RWPE2 (cell line): ENCODE results near the gene NRG3.

Experiments
- ATAC-seq: fragments of 200-7000 bp; cut with Tn5 transposase; 3 replicates; pipeline ENCODE4 v1.9.1; 2021; ENCODE audit warnings: low read depth
- DNase-seq: peaks from one replicate; pipeline ENCODE4 v3.0.0-alpha.2; 2020; ENCODE audit warnings: low spot score
- H3K27ac ChIP-seq: fragments of 450-650 bp; 2 replicates; pipeline ENCODE4 v1.5.1; 2017; ENCODE audit warnings: mild to moderate bottlenecking; ENCODE audit not compliant: poor library complexity, severe bottlenecking
- H3K27me3 ChIP-seq: fragments of 250-450 bp; sonication (Bioruptor Pico); 2 replicates; pipeline ENCODE4 v1.5.1; 2021; ENCODE audit warnings: mild to moderate bottlenecking, moderate library complexity; ENCODE audit not compliant: insufficient read depth, poor library complexity, severe bottlenecking
- H3K36me3 ChIP-seq: fragments of 250-450 bp; sonication (Bioruptor Pico); 2 replicates; pipeline ENCODE4 v1.5.1; 2020; ENCODE audit warnings: low read depth, mild to moderate bottlenecking, moderate library complexity
- H3K4me1 ChIP-seq: fragments of 250-450 bp; sonication (Bioruptor Pico); 2 replicates; pipeline ENCODE4 v1.5.1; 2021; ENCODE audit warnings: mild to moderate bottlenecking, moderate library complexity; ENCODE audit not compliant: insufficient read depth, poor library complexity, severe bottlenecking
- H3K4me3 ChIP-seq: fragments of 250-450 bp; sonication (Bioruptor Pico); 2 replicates; pipeline ENCODE4 v1.5.1; 2021; ENCODE audit warnings: mild to moderate bottlenecking, moderate library complexity; ENCODE audit not compliant: severe bottlenecking
- H3K9me3 ChIP-seq: fragments of 250-450 bp; sonication (Bioruptor Pico); 2 replicates; pipeline ENCODE4 v1.5.1; 2021; ENCODE audit warnings: mild to moderate bottlenecking, moderate library complexity; ENCODE audit not compliant: severe bottlenecking
- CTCF ChIP-seq: fragments of 450-650 bp; IDR thresholded peaks from one replicate; pipeline ENCODE4 v1.5.1; 2017; ENCODE audit warnings: mild to moderate bottlenecking, moderate library complexity; ENCODE audit not compliant: poor library complexity, severe bottlenecking

The NRG3 gene

GRCh38 chr10:82394987-82395386, 520.0 kb downstream of the NRG3 start:
- ATAC-seq: no peak
- H3K4me1 ChIP-seq: no peaks in the 10 kb centered on the region
- no peak for DNase-seq

GRCh38 chr10:82396886-82397285, 521.9 kb downstream of the NRG3 start:
- Histone ChIP-seq H3K4me3 (no peak overlapping the region), H3K27me3 (no peaks in the 10 kb centered on the region), H3K9me3 (no peaks in the 10 kb centered on the region), H3K4me1 (no peaks in the 10 kb centered on the region), H3K27ac (no peak overlapping the region), H3K36me3 (no peaks in the 10 kb centered on the region)
- TF ChIP-seq CTCF: no peak
- ATAC-seq (no peak), DNase-seq (no peak)

More at GRCh38 chr10:82394987-82395386, 520.0 kb downstream of the NRG3 start:
- no peak for TF ChIP-seq CTCF
- Histone ChIP-seq H3K27ac (no peak overlapping the region), H3K27me3 (no peaks in the 10 kb centered on the region), H3K4me3 (no peak overlapping the region), H3K36me3 (no peaks in the 10 kb centered on the region), H3K9me3 (no peaks in the 10 kb centered on the region)

GRCh38 chr10:82397854-82398253, 522.9 kb downstream of the NRG3 start:
- TF ChIP-seq CTCF: no peak
- no peaks in the 10 kb centered on the region for H3K4me1 ChIP-seq
- no peaks in the 10 kb centered on the region for H3K36me3 ChIP-seq
- H3K9me3 ChIP-seq: no peaks in the 10 kb centered on the region
- no peak overlapping the region for H3K4me3 ChIP-seq
- H3K27me3 ChIP-seq: no peaks in the 10 kb centered on the region
- H3K27ac ChIP-seq: no peak overlapping the region
- ATAC-seq (no peak), DNase-seq (no peak)

GRCh38 chr10:82399850-82400249, 524.9 kb downstream of the NRG3 start:
- no peaks in the 10 kb centered on the region for H3K4me1 ChIP-seq
- H3K9me3 ChIP-seq: no peaks in the 10 kb centered on the region
- no peak for TF ChIP-seq CTCF
- ATAC-seq (no peak), DNase-seq (no peak)
- H3K27ac ChIP-seq: no peak overlapping the region
- no peak overlapping the region for H3K4me3 ChIP-seq
- no peaks in the 10 kb centered on the region for H3K36me3 ChIP-seq
- H3K27me3 ChIP-seq: no peaks in the 10 kb centered on the region

GRCh38 chr10:82400841-82401240, 525.8 kb downstream of the NRG3 start:
- ATAC-seq (no peak), DNase-seq (no peak)
- no peaks in the 10 kb centered on the region for H3K36me3 ChIP-seq
- no peak overlapping the region for H3K4me3 ChIP-seq
- no peaks in the 10 kb centered on the region for H3K9me3 ChIP-seq
- H3K27ac ChIP-seq: no peak overlapping the region
- no peak for TF ChIP-seq CTCF
- H3K4me1 ChIP-seq: no peaks in the 10 kb centered on the region
- H3K27me3 ChIP-seq: no peaks in the 10 kb centered on the region
